ACC112 (cell line): ENCODE data around the gene AMFR.

ENCODE experiments used
- H2AFZ ChIP-seq: fragments of 200-600 bp; sonication (generic); one replicate; pipeline ENCODE4 v1.6.0; 2017; ENCODE audit warnings: antibody characterized with exemption, low read length; ENCODE audit not compliant: unreplicated experiment
- H3K27ac ChIP-seq: fragments of 200-600 bp; sonication (generic); 2 replicates; pipeline ENCODE4 v1.5.1; 2014; ENCODE audit warnings: low read depth, mild to moderate bottlenecking, antibody characterized with exemption, low read length, moderate library complexity
- H3K27me3 ChIP-seq: fragments of 200-600 bp; sonication (generic); 2 replicates; pipeline ENCODE4 v1.6.1; 2014; ENCODE audit warnings: mild to moderate bottlenecking, antibody characterized with exemption, low read length, moderate library complexity, mixed read lengths; ENCODE audit not compliant: insufficient read depth
- H3K36me3 ChIP-seq: fragments of 200-600 bp; sonication (generic); 2 replicates; pipeline ENCODE4 v1.6.1; 2016; ENCODE audit warnings: mild to moderate bottlenecking, antibody characterized with exemption, low read length, moderate library complexity, mixed read lengths; ENCODE audit not compliant: insufficient read depth
- H3K4me1 ChIP-seq: fragments of 200-600 bp; sonication (generic); one replicate; pipeline ENCODE4 v1.6.1; 2016; ENCODE audit warnings: low read length, mixed read lengths; ENCODE audit not compliant: insufficient read depth, unreplicated experiment, control insufficient read depth
- H3K4me3 ChIP-seq: fragments of 200-600 bp; sonication (generic); 2 replicates; pipeline ENCODE4 v1.5.1; 2014; ENCODE audit warnings: mild to moderate bottlenecking, low read depth, low read length
- H3K79me2 ChIP-seq: fragments of 200-600 bp; sonication (generic); one replicate; pipeline ENCODE4 v1.6.0; 2016; ENCODE audit warnings: low read length; ENCODE audit not compliant: control insufficient read depth, unreplicated experiment, insufficient read depth

Gene AMFR

DNA sequence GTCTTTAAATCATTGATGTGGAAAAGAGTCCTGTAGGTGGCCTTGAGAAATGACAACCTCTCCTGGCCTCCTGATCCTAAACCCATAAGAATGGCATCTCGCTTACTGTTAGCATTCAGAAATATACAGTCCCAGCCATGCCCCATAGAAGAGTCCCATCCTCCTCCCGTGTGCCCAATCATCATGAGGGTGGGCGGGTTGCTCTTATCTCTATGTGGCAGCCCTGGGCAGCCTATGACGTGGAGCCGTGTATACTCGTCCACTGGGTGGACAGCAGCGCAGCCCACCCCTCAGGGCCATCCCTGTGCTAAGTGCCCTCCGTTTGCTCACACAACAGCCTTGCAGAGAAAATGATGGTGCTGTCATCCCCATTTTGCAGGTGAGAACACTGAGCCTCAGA, 105.3 kb downstream of the AMFR start:
- Histone ChIP-seq H3K27me3 (peaks cover 12% of the 10 kb centered on the region), H3K27ac (no peak overlapping the region), H2AFZ (no peak overlapping the region), H3K4me1 (no peaks in the 10 kb centered on the region), H3K4me3 (no peak overlapping the region), H3K36me3 (no peaks in the 10 kb centered on the region), H3K79me2 (no peaks in the 10 kb centered on the region)

GRCh38 chr16:56319376-56319775, 106.0 kb downstream of the AMFR start:
- Histone ChIP-seq H3K4me1 (no peaks in the 10 kb centered on the region), H3K36me3 (no peaks in the 10 kb centered on the region), H2AFZ (no peak overlapping the region), H3K79me2 (no peaks in the 10 kb centered on the region), H3K27me3 (peaks cover 16% of the 10 kb centered on the region), H3K4me3 (no peak overlapping the region), H3K27ac (no peak overlapping the region)

GRCh38 chr16:56318827-56319140, 106.6 kb downstream of the AMFR start:
- Histone ChIP-seq H3K4me1 (no peaks in the 10 kb centered on the region), H3K27ac (no peak overlapping the region), H3K36me3 (no peaks in the 10 kb centered on the region), H3K79me2 (no peaks in the 10 kb centered on the region), H3K4me3 (no peak overlapping the region), H2AFZ (no peak overlapping the region), H3K27me3 (peaks cover 16% of the 10 kb centered on the region)

DNA sequence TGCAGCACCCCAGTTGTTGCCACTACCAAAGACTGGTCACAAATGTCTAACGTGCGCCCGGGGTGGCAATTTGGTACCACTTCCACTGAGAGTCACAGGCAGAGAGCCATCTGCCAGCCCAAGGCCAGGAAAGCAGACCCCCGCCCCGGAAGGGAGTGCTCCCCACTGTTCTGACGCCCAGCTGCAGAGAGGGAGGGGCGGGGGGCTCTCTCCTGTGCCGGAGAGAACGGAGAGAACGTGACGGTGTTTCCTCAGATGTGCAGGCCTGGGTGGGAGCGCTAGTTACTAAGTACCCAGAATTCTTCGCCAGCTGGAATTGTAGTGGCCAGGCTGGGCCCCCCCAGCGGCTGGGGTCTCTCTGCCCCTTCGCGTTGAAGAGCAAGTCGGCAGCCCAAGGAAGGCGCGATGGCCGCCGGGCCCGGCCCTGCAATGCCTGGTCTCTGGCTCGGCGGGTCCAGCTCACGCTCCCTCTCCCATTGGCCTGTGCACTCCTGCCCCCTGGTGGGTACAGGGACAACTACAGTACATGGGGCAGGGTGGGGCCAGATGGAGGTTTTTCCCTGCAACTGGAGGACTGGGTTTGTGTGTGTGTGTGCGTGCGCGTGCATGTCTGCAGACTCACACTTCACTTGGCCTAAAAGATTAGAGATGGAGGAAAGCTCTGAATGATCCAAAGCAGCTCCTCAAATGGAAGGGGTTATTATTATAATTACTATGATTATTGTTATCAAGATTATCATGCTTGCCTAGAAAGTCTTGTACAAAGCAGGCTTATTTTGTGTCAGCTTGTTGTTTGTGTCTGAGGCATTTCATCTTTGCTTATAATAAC, 107.1 kb downstream of the AMFR start:
- H3K4me3 ChIP-seq = no peak overlapping the region
- H2AFZ ChIP-seq = peak overlapping the region; percentile 30
- no peak overlapping the region for H3K27ac ChIP-seq

DNA sequence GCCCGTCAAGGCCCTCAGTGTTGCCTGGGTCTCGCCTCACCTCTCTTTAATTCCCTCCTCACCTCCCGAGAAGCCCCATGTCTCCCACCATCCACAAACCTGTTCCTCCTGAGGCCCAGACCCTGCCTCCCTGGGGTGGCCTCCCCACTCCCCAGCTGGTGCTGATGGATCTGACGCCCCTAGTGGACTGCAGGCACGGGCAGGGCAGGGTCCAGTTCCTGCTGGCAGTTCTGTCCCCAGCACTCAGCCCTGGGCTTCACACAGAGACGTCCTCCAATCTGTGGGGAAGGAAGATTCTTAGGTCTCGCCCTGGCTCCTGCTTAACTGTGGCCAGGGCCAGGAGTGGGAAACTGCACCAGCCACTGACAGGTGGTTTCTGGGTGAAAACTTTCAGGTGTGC, 108.8 kb downstream of the AMFR start:
- H2AFZ ChIP-seq = no peak overlapping the region
- H3K27me3 ChIP-seq = peaks cover 16% of the 10 kb centered on the region
- H3K4me1 ChIP-seq = no peaks in the 10 kb centered on the region
- no peaks in the 10 kb centered on the region for H3K79me2 ChIP-seq
- H3K36me3 ChIP-seq = no peaks in the 10 kb centered on the region
- H3K27ac ChIP-seq = no peak overlapping the region
- no peak overlapping the region for H3K4me3 ChIP-seq

More for the DNA sequence above, 107.1 kb downstream of the AMFR start:
- Histone ChIP-seq H3K27me3 (peaks cover 16% of the 10 kb centered on the region), H3K79me2 (no peaks in the 10 kb centered on the region), H3K36me3 (no peaks in the 10 kb centered on the region), H3K4me1 (no peaks in the 10 kb centered on the region)

DNA sequence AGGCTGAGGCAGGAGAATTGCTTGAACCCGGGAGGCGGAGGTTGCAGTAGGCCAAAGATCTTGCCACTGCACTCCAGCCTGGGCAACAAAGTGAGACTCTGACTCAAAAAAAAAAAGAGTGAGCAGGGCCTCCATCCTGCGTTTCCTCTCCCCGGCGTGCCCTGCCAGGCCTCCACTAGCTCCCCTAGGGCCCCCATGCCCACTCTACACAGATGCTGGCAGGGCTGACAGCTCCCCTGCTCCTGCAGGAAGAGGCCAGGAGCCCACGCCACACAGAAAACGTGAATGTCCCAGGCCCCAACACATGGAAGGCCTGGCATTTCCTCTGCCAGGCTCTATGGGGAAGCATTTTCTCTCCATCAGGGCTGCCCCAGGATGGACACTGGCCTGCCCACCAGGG, 109.4 kb downstream of the AMFR start:
- H2AFZ ChIP-seq = no peak overlapping the region
- no peak overlapping the region for H3K27ac ChIP-seq
- no peaks in the 10 kb centered on the region for H3K4me1 ChIP-seq
- H3K4me3 ChIP-seq = no peak overlapping the region
- no peaks in the 10 kb centered on the region for H3K36me3 ChIP-seq
- no peaks in the 10 kb centered on the region for H3K79me2 ChIP-seq
- H3K27me3 ChIP-seq = peaks cover 16% of the 10 kb centered on the region

DNA sequence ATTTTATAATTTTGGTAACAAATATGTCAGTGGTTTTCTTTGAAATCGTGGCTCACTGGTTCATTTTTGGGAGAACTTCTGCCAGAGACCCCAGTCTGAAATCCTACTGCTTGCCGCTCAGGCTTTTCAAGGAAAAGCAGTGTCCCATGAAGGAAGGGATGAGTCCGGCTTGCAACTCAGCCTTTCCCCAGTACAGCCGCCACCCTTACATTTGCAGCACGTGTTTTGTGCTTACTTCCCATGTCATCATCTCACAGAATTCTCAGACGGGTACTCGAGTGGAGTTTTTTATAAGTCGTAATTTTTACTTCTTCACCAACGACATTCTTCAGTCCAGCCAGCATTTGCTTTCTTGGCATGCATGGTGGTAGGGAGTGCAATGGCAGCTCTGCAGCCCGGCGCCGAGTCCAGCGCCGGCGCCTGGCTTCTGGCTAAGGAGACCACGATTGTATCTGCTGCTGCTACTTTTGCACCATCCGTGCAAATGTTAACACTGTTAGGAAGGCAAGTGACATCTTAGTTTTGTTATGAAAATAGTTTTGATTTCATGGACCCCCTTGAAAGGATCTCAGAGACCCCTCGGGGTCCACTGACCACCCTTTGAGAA, 111.0 kb downstream of the AMFR start:
- H3K36me3 ChIP-seq = no peaks in the 10 kb centered on the region
- no peaks in the 10 kb centered on the region for H3K4me1 ChIP-seq
- no peak overlapping the region for H3K4me3 ChIP-seq
- H3K27ac ChIP-seq = no peak overlapping the region
- no peak overlapping the region for H2AFZ ChIP-seq
- H3K27me3 ChIP-seq = peaks cover 16% of the 10 kb centered on the region
- H3K79me2 ChIP-seq = no peaks in the 10 kb centered on the region

GRCh38 chr16:56312556-56312955, 112.8 kb downstream of the AMFR start:
- Histone ChIP-seq H3K79me2 (no peaks in the 10 kb centered on the region), H3K4me3 (no peak overlapping the region), H3K4me1 (no peaks in the 10 kb centered on the region), H2AFZ (no peak overlapping the region), H3K27me3 (peaks cover 24% of the 10 kb centered on the region), H3K27ac (no peak overlapping the region), H3K36me3 (no peaks in the 10 kb centered on the region)

DNA sequence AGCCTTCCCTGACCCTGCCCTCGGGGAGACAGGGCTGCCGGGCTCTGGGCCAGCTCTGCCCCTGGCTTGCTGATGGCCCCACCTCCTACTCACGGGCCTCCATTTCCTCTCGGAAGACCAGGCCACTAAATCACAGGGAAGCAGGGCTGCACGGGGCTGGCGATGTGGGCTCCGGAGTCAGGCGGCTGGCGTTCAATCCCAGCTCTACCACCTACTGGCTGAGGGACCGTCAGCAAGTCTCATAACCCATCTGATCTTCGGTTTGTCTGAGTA, 113.4 kb downstream of the AMFR start:
- Histone ChIP-seq H2AFZ (no peak overlapping the region), H3K79me2 (no peaks in the 10 kb centered on the region), H3K27ac (no peak overlapping the region), H3K4me3 (no peak overlapping the region), H3K4me1 (no peaks in the 10 kb centered on the region), H3K27me3 (peaks cover 26% of the 10 kb centered on the region), H3K36me3 (no peaks in the 10 kb centered on the region)
